ENCODE measurements around the gene HLA-G. TPM values are rescaled to one million over a fixed set of nuclear protein-coding genes. Genes with fewer than 3 reads are reported as not detected.
"Not testable (repeated sequence)": the region's sequence is repeated elsewhere in the genome, so short reads cannot be mapped to it uniquely, and the experiment has no call there.

The HLA-G gene
- total RNA-seq, 1 donor from 2014 or later, result not detected

DNA sequence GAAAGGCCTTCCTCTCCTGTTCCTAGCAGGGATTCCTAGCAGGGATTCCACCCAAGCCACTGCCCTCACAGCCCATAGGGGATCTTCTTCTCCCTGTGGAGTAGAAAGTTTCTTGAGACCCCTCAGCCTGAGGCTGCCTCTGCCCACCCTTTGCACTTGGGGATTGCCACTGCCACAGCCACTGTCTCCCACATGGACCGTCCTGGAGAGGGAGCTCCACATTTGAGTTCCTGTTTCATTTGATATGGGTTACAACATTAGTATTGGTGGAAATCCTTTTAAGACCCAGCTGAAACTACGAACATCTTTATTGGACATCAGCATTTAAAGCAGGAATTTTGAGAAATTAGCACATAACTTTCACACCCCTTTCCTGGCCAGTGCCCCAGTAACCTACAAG is 25.6 kb downstream of the HLA-G start:
- DNase-seq (no peak), ATAC-seq (ENCODE audit: poor library complexity) (no peak)
- intact Hi-C loops (cut with DNase I), result loop anchor here (10.0 kb wide), 1 partner anchor 282 kb away; the partner anchor contains the start of gene TRIM40

GRCh38 chr6:29858006-29858405 is 30.4 kb downstream of the HLA-G start:
- intact Hi-C loops (cut with DNase I), result loop anchor here (10.0 kb wide), 1 partner anchor 277 kb away; the partner anchor contains the start of gene TRIM40
- DNase-seq (no peak), ATAC-seq (ENCODE audit: poor library complexity) (no peak)

DNA sequence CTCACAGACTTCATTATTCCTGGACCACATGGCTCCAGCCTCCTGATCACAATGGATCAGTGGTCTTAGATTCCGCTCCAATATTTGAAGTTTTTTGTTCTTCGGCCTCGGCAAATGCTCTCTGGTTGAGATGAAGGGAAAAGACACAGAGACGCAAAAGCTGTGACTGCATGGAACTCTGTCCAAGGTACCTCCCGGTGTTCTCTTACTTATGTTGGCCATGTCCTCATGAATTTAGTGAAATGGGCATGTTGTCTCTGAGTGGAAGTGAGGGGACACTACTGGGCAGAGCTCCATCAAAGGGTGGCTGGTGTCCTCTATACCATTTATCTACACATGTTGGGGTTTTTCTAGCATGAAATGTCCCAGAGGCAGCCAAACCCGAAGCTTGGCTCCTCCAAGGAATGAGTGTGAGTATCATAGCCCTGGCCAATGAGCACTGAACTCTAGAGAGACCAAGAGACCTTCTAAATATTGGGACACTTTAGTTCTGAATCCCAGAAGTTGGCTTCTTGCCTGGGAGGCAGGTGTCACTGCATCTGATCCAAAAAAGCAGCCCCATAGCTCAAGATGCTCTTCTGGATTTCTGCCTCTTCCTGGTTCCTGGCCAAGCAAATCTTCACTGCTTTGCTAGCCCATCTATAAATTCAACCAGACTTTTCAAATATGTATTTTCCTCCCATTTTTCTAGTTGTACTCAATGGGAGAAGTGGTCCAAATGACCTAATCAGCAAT is 34.1 kb downstream of the HLA-G start:
- intact Hi-C loops (cut with DNase I), result no loop called here
- no peak for ATAC-seq (ENCODE audit: poor library complexity)
- no peak for DNase-seq

DNA sequence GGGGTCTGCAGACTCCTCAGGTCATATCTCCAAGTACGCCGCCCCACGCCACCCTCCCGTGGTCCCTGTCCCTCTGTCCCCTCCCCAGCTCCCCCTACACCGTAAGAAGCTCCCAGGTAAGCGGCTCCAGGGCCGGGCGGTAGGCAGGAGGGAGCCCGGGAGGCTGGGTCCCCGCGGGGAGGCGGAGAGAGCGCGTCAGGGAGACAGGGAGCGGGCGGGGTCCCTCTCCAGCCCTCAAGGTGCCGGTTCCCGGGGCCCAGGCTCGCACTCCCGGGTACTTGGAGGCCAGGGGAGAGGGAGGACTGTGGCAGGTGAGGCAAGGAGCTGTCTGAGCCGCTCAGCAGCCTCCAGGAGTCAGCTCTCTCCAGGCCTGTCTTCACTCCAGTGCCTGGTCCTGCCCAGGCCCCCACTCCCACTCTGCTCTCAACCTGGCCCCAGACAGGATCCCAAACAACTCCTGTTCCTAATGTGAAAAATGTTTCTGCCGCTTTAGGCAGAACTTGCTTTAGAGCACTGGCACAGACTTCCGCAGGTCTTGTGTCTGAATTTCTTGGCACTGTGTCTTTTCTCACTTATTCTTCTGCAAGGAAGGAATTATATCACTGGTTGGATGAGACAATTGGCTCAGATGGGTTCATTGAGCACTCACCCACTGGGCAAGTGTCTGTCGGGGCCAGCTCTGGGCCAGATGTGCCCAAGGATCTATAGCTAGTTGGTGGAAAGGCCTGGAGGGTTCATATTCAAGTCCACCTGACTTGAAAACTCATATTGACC is 36.6 kb downstream of the HLA-G start:
- intact Hi-C loops (cut with DNase I), result no loop called here
- DNase-seq (no peak), ATAC-seq (ENCODE audit: poor library complexity) (no peak)

DNA sequence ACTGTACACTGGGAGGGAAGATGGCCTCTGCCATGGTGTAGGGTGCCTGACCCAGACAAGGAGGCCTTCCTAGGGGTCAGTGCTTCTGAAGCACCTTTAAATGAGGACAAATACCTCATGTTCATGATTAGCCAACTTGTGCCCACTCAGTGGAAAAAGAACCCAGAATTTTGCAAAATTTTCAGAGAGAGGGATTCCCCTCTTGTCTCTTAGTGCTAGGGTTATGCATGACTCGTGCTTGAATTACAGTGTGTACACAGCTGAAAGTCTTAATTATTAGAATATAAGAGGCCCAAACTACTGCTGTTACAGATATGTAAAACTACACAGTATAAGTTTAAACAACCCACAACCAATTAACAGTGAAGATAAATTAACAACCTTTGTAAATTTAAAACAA is 38.0 kb downstream of the HLA-G start:
- DNase-seq (no peak), ATAC-seq (ENCODE audit: poor library complexity) (no peak)
- intact Hi-C loops (cut with DNase I), result no loop called here

GRCh38 chr6:29870104-29870503 is 42.5 kb downstream of the HLA-G start:
- intact Hi-C loops (cut with DNase I), result no loop called here
- no peak for ATAC-seq (ENCODE audit: poor library complexity)

DNA sequence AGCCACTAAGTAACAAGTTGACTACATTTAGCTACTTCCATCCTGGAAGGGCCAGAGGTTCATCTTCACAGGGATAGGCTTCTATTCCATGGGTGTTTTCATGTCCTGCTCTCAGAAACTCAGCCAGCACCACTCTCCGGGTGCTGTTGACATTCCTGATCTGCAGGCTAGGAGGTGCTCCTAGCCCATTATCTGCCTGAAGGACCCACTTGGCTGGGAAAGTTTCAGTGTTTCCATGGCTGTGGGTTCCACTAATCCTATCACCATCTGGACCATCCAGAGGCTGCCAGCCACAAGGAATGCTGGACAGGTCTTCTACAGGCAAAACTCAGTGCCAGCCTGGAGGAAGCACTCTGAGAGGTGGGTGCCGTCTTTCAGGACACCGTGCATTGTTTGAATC is 45.2 kb downstream of the HLA-G start:
- DNase-seq (no peak), ATAC-seq (ENCODE audit: poor library complexity) (no peak)
- intact Hi-C loops (cut with DNase I), result no loop called here

More at GRCh38 chr6:29870104-29870503, 42.5 kb downstream of the HLA-G start:
- no peak for DNase-seq

DNA sequence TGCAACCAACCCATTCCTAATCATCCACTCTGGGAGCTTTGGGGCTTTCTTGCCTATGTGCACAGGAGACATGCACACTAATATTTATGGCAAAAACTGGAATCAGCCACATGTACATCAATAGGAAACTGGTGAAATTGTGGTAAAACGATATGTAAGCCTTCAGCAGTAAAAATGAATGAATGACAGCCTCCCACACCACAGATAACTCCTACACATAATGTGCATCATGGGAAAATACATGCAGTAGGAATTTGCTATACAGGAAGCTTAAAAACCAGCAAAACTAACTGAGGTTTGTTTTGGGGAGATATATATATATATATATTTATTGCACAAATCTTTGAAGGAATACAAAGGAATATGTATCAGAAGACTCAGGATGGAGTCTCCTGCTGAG is 47.6 kb downstream of the HLA-G start:
- DNase-seq (no peak), ATAC-seq (ENCODE audit: poor library complexity) (no peak)
- intact Hi-C loops (cut with DNase I), result no loop called here

GRCh38 chr6:29875734-29876133 is 48.1 kb downstream of the HLA-G start:
- intact Hi-C loops (cut with DNase I); DNase-seq; ATAC-seq (ENCODE audit: poor library complexity): not testable (repeated sequence)

Other genes with a start within 250 kb of the HLA-G start
- gene OR2H2, start 242.7 kb upstream of the HLA-G start, total RNA-seq, result not detected
- 18.4 TPM for gene GABBR1, start 194.6 kb upstream of the HLA-G start, total RNA-seq
- 10.3 TPM for gene MOG, start 170.7 kb upstream of the HLA-G start, total RNA-seq
- not detected for gene ZFP57, start 146.7 kb upstream of the HLA-G start, total RNA-seq
- 27.2 TPM for gene HLA-F, start 104.4 kb upstream of the HLA-G start, total RNA-seq
- gene HLA-A, start 114.7 kb downstream of the HLA-G start, total RNA-seq, result 222 TPM
- gene POLR1H, start 233.4 kb downstream of the HLA-G start, total RNA-seq, result 12.2 TPM
- gene PPP1R11, start 239.4 kb downstream of the HLA-G start, total RNA-seq, result 40.9 TPM
- not detected for gene RNF39, start 247.9 kb downstream of the HLA-G start, total RNA-seq